ENCODE data around the gene MYO10.

Gene MYO10

DNA sequence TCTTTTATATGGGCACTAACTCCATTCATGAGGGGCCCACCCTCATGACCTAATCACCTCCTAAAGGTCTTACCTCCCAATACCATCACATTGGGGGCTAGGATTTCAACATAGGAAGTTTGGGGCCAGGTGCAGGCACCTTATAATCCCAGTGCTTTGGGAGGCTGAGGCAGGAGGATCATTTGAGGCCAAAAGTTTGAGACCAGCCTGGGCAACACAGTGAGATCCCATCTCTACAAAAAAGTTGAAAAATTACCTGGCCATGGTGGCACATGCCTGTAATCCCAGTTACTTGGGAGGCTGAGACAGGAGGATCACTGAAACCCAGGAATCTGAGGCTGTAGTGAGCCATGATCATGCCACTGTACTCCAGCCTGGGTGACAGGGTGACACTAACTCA is 76.7 kb downstream of the MYO10 start:
- H3K27ac ChIP-seq: no peak overlapping the region
- TF ChIP-seq, protein P1, sequence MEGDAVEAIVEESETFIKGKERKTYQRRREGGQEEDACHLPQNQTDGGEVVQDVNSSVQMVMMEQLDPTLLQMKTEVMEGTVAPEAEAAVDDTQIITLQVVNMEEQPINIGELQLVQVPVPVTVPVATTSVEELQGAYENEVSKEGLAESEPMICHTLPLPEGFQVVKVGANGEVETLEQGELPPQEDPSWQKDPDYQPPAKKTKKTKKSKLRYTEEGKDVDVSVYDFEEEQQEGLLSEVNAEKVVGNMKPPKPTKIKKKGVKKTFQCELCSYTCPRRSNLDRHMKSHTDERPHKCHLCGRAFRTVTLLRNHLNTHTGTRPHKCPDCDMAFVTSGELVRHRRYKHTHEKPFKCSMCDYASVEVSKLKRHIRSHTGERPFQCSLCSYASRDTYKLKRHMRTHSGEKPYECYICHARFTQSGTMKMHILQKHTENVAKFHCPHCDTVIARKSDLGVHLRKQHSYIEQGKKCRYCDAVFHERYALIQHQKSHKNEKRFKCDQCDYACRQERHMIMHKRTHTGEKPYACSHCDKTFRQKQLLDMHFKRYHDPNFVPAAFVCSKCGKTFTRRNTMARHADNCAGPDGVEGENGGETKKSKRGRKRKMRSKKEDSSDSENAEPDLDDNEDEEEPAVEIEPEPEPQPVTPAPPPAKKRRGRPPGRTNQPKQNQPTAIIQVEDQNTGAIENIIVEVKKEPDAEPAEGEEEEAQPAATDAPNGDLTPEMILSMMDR (conservative IDR thresholded peaks at IDR 0.05): no peak
- no peak for TF ChIP-seq ZFX (IDR thresholded peaks at IDR 0.05)

DNA sequence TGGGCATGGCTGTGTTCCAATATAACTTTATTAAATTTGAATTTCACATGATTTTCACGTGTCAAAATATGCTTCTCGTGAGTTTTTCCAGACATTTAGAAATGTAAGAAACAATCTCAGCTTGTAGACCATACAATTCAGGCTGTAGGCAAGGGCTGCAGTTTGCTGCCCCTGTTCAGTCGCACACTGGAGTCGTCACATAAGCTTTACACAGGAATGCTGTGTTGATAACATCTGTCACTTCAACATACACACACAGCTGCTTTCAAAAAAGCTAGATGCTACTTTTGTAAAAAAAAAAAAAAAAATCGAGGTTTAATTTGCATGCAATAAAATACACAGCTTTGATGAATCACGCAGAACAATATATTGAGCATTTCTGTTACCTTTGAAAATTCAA is 77.9 kb downstream of the MYO10 start:
- no peak for TF ChIP-seq ZFX (IDR thresholded peaks at IDR 0.05)
- TF ChIP-seq, protein P1 (conservative IDR thresholded peaks at IDR 0.05): no peak

DNA sequence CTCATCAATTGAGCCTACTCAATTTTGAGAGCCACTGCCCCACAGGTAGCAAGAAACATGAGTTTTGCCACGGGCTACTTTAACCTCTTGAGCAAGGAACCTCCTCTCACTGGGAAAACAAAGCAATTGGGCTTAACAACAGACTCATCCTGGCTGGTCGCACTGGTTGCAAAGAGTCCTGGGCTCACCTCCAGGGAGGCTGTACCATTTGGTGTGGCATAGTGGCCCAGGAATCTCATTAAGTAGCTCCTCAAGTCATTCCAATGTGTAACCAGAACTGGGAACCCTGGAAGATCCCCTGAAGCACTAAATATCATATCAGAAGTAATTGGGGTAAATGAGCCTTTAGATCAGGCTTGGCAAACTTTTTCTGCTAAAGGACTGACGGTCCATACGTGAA is 78.5 kb downstream of the MYO10 start:
- H3K27ac ChIP-seq: no peak overlapping the region
- no peak for TF ChIP-seq ZFX (IDR thresholded peaks at IDR 0.05)

More for the DNA sequence above, 77.9 kb downstream of the MYO10 start:
- H3K27ac ChIP-seq: no peak overlapping the region

DNA sequence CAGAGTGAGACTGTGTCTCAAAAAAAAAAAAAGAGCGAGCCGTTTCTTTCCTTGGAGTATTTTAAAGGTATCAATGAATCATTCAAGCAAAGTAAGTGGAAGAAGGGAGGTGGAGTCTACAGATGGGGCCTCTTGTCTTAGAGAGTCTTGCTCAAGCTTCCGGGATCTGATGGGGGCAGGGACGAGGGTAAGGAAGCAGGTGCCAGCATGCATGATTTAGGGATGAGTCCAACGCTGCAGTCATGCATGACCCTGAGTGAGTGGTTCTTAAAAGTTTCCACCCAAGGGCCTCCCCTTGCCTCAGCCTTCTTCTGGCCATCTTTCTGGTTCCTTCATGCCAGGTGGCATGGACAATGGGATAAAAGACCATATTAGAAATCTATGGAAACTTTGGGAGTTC is 79.6 kb downstream of the MYO10 start:
- no peak overlapping the region for H3K27ac ChIP-seq

DNA sequence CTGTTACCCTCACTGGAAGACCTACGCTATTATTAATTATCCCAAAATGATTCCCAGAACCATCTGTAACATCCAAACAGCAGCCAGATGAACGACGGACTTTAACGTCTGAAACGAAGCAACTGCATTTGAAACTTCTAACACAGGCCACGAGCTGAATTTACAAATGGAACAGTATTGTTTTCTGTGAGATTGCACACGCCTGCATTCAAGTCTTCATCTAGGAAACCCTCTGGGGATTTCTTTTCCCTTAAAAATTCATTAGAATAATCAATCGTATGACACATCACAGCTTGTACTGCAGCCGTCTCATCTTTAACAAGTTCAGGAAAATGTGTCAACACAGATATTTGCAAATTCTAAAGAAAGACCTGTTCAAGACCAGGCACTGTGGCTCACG is 80.2 kb downstream of the MYO10 start:
- TF ChIP-seq, protein P1 (conservative IDR thresholded peaks at IDR 0.05): no peak
- no peak for TF ChIP-seq ZFX (IDR thresholded peaks at IDR 0.05)
- no peak overlapping the region for H3K27ac ChIP-seq

More for the DNA sequence above, 79.6 kb downstream of the MYO10 start:
- TF ChIP-seq, protein P1 (conservative IDR thresholded peaks at IDR 0.05): no peak
- no peak for TF ChIP-seq ZFX (IDR thresholded peaks at IDR 0.05)

DNA sequence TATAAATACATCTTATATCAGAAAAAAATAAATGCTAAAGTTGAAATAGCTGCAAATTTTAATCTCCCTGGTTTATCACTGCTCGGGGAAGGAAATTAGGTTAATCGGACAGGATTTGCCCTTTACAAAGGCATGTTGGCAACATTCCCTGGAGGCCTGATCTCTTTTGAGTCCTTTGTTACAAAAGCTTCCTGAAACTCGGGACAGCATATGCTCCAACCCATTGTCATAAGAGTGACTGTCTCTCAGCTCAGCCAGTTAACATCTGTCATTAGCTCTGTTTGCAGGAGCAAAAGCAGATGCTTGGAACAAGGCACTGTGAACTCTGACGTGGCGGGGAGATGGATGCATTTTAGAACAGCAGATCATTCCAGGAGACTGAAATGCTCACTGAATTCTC is 80.6 kb downstream of the MYO10 start:
- no peak overlapping the region for H3K27ac ChIP-seq

DNA sequence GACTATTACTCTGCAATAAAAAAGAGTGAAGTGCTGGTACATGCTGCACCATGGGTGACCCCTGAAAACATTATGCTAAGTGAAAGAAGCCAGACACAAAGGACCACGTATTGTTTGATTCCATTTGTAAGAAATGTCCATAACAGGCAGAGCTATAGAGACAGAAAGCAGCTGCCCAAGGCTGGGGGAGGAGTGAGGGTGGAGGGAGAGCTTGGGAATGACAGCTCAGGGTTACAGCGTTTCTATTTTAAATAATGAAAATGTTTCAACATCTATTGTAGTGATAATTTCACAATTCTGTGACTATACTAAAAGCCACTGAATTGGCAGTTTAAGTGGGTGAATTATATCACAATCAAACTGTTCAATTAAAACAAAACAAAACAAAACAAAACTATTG is 81.7 kb downstream of the MYO10 start:
- TF ChIP-seq, protein P1 (conservative IDR thresholded peaks at IDR 0.05): no peak
- no peak for TF ChIP-seq ZFX (IDR thresholded peaks at IDR 0.05)
- no peak overlapping the region for H3K27ac ChIP-seq

More for the DNA sequence above, 80.6 kb downstream of the MYO10 start:
- TF ChIP-seq ZFX (IDR thresholded peaks at IDR 0.05): no peak
- TF ChIP-seq, protein P1 (conservative IDR thresholded peaks at IDR 0.05): no peak

DNA sequence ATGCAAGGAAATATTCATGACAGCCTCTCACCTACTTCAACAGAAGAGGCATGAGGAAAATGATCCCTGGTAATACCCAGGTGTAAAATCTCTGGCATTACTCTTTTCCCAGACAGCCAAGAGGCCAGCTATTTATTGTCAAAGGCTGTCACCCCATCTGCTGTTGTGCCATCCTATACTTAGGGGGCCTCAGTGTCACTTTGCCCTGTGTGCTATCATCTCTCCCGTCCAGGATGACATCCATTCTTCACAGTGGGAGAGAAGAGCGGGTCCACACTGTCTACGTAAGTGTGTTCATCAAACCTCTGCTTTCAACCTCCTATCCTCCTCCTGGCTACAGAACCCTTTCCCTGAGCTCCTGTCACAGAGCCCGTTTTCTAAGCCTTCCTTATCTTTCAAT is 82.6 kb downstream of the MYO10 start:
- H3K27ac ChIP-seq: no peak overlapping the region

More for the DNA sequence above, 82.6 kb downstream of the MYO10 start:
- no peak for TF ChIP-seq ZFX (IDR thresholded peaks at IDR 0.05)
- TF ChIP-seq, protein P1 (conservative IDR thresholded peaks at IDR 0.05): no peak

Measured in C4-2B (cell line).